AG10803 (cell line): ENCODE data around the gene N4BP2L1.

Source experiments
- DNase-seq: peaks from one replicate; pipeline ENCODE4 v3.0.0; 2010; ENCODE audit warnings: low read depth
- H3K4me3 ChIP-seq: 2 replicates; pipeline ENCODE4 v1.5.1; 2011; ENCODE audit warnings: mild to moderate bottlenecking, low read length, control low read depth
- CTCF ChIP-seq: conservative IDR thresholded peaks from 2 replicates; pipeline ENCODE4 v1.5.1; 2011; ENCODE audit warnings: mild to moderate bottlenecking, low read length, control low read depth, inconsistent platforms

The N4BP2L1 gene

DNA sequence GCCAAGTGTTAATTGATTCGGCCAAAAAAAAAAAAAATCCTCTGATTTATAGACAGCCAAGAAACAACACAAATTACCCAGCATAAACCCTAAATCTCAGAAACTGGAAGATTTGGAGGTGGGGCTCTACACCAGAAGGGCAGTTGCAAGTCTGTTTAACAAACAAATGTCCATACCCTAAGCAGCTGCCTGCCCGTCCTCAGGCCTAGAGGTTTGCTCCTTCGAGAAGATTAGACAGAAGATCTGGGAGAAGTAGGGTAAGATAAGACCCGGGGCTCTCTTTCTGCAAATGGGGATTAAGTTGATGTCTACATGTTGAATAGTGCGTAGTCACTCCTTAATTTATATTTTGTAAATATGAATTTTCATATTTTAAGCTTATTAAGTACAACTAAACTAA, 3.4 kb upstream of the N4BP2L1 start:
- no peak for TF ChIP-seq CTCF
- H3K4me3 ChIP-seq, result no peak overlapping the region
- DNase-seq, result no peak

DNA sequence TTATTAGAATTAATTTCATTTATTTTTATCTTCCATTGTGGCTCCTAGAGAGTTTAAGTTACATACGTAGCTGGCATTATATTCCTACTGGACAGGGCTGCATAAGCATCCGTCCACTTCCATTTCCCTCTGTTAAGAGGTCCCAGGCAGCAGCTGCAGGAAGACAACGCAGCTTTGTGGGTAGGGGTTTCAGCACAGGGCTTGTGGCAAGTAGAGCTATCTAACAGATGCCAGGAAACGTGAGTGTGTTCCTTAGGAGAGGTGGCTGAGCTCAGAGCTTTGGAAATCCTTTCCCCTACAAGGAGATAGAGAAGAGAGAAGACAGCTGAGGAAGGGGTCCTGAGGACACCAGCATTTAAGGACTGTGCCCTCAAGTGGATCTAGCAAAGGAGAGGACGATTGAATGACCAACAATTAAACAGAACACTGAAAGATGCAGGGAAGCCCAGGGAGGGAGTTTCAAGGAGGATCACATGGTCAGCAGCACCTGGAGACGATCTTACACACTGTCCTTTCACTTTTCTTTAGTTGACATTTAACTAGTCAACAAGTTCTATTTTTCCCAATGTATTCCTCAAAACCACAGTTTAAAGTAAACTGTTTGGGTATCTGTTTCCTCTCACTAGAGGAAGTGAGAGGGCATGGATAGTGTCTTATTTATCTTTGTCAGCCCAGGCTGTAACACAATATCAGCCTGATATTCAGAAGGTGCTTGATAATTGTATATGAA, 2.3 kb upstream of the N4BP2L1 start:
- H3K4me3 ChIP-seq, result no peak overlapping the region
- TF ChIP-seq CTCF, result no peak
- no peak for DNase-seq

DNA sequence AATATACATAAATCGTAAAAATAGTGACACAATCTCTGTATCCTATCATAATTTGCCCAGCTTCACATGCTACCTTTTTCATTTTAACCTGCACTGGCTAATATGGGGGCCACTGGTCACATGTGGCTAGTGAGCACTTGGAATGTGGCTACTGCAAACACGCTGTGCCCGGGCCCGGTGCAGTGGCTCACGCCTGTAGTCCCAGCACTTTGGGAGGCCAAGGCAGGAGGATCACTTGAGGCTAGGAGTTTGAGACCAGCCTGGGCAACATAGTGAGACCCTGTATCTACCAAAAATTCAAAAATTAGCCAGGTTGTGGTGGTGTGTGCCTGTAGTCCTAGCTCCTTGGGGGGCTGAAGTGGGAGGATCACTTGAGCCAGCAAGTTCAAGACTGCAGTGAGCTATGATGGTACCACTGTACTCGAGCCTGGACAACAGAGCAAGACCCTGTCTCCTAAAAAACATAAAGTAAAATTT, 1.5 kb upstream of the N4BP2L1 start:
- no peak for DNase-seq
- no peak overlapping the region for H3K4me3 ChIP-seq
- TF ChIP-seq CTCF, result no peak

- DNase-seq, result no peak
Measured at GRCh38 chr13:32428581-32429432, 877 bp upstream of the N4BP2L1 start.

DNA sequence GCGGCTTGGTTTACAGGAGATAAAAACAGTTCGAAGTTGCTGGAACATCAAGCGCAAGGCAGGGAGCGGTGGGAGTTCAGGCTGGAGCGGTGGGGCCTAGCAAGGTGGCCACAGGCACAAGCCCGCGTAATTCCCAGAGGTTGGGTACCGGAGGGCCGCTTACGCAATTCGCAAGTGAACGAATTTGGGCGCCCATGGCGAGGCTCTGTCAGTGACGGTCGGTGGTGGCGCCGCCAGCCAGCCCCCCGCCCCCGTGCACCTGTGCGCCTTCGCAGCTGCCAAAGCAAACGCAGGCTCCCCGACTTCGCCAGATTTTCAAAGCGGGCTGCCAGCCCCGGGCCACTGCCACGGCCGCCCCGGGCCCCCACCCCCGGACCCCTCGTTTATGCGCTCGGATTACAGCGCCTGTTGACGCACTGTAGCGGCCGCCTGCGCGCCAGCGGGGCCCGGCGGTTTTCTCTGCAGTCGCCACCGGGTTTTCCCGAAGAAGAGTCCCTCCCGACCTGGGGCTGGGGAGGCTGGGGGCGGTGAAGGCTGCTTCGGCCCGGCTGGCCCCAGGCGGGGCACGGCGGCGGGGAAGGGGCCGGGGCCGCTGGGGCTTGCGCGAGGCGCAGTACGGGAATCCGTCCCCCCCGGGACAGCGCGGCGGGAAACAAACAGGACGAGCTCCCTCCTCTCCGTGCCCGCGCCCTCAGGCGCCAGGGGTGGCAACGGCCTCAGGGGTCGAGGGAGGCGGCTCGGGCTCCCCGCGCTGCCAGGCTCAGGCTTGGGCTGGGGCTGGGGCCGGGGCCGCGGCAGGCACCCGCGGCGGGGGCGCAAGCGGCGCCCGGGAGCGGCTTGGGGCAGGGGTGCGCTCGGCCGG, 709 bp downstream of the N4BP2L1 start:
- peak; percentile 17 for DNase-seq
- peak overlapping the region; percentile 65 for H3K4me3 ChIP-seq
- no peak for TF ChIP-seq CTCF

More at GRCh38 chr13:32428581-32429432, 877 bp upstream of the N4BP2L1 start:
- no peak for TF ChIP-seq CTCF
- H3K4me3 ChIP-seq, result peak overlapping the region; percentile 65

- TF ChIP-seq CTCF, result no peak
- peak; percentile 23 for DNase-seq
- H3K4me3 ChIP-seq, result peak overlapping the region; percentile 65
Measured at GRCh38 chr13:32426191-32426989, 1.5 kb downstream of the N4BP2L1 start.
